ENCODE results near the gene CARS2.
"Not testable (repeated sequence)": the region's sequence is repeated elsewhere in the genome, so short reads cannot be mapped to it uniquely, and the experiment has no call there.

CARS2 gene

DNA sequence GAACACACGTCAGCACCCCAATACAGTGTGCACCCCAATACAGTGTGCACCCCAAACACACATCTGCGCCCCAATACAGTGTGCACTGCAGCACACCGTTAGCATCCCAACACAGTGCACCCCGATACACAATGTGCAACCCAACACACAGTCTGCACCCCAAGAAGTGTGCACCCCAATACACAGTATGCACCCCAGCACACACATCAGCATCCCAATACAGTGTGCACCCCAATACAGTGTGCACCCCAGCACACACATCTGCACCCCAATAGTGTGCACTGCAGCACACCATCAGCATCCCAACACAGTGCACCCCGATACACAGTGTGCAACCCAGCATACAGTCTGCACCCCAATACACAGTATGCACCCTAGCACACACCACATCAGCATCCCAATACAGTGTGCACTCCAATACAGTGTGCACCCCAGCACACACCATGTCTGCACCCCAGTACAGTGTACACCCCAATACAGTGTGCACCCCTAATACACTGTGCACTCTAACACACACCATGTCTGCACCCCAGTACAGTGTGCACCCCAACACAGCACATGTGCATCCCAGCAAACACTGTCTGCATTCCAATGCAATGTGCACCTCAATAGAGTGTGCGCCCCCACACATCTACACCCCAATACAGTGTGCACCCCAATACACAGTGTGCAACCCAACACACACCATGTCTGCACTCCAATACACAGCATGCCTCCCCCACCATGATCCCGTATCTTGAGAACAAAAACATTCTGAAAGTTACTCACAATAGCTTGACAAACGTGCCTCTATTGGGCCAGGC, 855 bp upstream of the CARS2 start:
- DNase-seq (ENCODE audit: low read depth), result no peak

DNA sequence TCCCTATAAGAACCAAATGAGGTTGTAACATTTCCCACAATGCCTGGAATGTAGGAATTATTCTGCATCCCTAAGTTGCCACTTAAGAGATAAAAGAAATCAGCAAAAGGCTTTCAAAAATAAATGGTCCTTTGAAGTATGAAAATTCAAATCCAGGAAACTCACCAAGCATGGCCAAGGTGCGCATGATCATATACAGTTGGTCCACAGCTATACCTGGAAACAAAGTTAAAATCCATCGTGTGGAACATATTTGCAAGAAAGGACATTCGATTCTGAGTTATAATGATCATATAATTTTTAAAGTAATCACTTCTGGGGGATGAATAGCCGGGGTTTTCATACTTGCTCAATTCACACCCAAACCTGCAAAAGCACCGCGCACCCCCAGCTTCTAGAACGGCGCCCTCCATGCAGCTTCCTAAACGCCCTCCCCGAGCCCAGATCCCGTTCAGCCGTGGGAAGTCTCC, 525 bp downstream of the CARS2 start:
- no peak for DNase-seq (ENCODE audit: low read depth)

DNA sequence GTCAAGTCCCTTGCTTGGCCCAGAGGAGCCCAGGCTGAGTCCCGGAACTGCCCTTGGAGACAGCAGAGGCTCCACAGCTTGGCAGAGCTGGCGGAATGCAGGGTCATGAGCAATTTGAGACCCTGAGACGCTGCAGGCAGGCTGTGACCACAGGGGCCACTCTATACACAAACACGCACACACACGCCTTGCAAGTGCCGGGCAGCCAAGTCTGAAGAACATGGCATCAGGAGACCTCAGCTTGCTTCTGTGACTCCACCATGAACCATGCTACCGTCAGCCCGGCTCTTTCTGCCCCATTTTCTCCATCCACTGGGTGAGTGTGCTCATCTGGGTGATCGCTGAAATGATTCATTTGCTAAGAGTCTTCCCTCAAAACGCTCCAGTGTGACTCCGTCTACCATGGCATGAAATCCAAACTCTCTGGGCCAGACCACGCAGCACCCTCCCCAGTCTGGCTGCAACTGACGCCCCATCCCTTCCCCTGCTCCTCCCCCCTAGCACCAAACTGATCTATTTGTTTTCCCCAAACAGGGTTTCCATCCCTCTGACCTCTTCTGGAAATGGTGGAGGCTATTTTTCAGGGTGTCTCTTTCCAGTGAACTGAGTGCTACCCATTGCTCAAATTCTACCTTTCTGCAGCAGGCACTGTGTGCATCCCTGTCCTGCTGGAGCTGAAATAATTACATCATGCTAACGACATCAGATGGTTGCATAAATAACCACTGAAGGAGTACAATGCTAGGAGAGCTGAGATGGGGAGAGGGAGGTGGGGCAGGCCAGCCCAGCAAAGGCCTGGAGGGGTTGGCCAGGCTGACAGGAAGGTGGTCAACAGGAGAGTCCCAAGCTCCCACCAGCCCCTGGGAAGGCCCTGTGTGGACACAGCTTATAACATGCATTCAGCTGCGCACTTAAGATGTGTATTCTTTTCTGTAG, 3.1 kb downstream of the CARS2 start:
- DNase-seq (ENCODE audit: low read depth), result peak; percentile 55

DNA sequence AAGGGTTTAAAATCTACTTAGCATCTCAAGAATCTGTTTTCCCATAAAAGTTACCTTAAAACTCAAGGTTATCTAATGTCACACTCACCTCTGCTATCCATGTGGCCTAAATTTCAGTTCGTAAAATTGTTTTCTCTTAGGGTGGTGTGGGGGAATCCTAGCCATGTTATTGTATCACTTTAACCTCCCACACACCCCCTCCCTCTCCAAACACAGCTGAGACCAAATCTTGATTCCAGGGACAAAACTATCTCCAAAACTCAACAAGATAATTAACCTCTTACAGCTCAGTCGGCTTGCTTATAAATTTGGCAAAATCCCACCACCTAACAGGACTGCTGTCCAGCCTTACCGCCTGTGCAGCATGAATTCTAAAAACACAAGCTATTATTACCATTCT, 3.8 kb downstream of the CARS2 start:
- DNase-seq (ENCODE audit: low read depth), result no peak

DNA sequence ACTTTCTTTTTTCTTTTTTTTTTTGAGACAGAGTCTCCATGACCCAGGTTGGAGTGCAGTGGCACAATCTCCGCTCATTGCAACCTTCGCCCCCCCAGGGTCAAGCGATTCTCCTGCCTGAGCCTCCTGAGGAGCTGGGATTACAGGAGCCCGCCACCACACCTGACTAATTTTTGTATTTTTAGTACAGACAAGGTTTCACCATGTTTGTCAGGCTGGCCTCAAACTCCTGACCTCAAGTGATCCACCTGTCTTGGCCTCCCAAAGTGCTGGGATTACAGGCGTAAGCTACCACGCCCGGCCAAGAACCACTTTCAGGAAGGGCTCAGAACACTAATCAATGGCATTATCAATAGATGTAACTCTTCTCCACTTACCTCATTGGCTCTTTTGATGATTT, 4.9 kb downstream of the CARS2 start:
- not testable (repeated sequence) for DNase-seq (ENCODE audit: low read depth)

DNA sequence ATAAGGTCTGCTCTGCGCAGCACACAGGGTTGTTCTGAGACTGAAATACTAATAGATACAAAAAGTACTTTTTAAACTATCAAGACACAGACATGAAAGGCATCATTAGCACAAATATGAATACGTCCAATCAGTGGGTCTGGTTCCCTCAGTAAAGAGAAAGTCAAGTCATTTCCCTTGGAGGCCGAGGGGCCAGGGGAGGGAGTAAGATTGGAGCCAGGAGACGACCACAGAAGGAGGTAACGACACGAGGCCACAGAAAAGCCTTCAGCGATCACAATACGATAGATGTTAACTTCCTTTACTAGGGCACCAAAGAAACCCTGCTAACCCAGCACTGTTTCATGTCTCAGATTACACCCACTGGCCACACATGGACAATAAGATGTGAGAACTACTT, 5.3 kb downstream of the CARS2 start:
- no peak for DNase-seq (ENCODE audit: low read depth)

DNA sequence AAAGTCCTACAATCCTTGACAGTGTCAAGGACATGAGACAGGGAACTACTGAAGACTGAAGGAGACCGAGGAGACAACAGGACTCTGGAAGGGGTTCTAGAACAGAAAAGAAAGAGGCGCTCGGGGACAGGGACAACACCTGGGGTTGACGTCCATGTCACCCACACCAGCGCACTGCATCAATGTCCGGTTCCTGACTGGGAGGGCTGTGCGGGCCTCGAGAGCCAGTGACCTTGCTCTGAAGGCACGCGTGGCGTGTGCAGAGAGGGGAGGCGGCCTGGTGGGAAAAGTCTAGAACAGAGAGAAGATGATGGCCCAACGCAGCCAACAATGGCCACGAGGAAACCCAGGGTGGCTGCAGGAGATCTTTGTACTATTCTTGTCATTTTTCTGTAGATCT, 5.7 kb downstream of the CARS2 start:
- DNase-seq (ENCODE audit: low read depth), result no peak

DNA sequence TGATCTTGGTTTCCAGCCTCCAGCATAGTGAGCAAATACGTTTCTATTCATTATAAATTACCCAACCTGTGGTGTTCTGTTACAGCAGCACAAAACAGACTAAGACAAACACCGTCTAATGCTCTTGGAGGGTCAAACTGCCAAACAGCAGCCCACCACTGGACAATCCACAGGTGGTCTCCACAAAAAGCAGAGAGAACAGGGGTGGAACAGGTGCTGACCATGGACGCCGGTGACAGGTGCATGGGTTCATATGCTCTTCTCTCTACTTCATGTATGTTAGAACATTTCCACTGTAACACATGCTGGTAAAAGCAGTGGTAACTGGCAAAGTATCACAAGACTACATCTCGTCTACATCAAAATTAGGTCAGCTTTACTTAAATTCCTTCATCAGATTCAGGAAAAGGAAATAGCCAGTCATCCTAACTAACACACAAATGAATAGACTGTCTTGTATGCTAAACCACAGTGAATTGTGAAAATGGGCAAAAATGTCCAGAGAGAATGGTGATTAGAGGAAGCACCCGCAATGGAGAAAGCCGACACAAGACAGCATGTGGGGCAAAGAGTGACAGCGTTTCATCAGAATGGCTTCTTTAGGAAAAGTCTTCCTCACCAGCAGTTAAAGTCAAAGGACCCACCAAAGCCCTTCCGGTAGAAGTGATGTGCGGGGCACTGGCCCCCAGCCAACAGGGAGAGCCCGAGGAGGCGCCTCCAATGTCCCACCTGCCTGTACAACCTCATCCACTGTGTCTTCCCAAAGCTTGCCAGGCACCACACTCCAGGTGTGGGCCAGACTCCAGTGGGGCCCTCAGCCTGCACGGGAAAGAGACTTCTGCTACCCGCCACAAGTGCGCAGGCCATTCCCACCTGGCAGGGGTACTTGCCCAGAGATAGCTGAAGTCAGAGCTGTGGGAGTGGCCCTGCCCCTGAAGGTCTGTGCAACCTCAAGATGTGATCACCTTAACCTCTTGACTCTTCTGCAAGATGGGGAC, 6.5 kb downstream of the CARS2 start:
- no peak for DNase-seq (ENCODE audit: low read depth)

DNA sequence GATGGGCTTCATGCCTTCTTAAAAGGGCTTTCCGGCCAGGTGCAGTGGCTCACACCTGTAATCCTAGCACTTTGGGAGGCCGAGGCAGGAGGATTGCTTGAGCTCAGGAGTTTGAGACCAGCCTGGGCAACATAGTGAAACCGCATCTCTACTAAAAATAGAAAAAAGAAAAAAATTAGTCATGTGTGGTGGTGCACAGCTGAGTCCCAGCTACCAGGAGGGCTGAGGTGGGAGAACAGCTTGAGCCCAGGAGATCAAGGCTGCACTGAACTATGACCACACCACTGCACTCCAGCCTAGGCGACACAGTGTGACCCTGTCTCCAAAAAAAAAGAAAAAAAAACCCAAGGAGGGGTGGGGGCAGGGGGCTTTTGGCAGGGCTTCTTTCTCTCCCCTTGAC, 7.2 kb downstream of the CARS2 start:
- DNase-seq (ENCODE audit: low read depth), result no peak

DNA sequence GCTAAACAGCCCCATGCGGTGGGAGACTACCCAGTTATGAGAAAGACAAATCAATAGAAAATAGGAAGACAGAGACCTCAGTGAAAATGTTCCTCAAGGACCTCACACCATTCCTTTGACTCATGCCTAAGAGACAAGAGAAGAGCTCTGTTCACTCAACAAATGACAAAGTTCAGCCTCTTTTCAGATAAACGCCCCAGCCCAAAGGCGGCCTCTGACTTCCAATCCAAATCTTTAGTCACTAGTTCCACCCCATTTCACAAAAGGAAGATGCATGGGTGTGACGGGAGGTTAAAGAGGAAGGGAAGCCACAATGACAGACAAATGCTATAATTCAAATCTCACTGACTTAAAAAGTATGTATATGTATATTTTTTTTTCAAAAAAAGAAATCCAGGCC, 8.1 kb downstream of the CARS2 start:
- no peak for DNase-seq (ENCODE audit: low read depth)

DNA sequence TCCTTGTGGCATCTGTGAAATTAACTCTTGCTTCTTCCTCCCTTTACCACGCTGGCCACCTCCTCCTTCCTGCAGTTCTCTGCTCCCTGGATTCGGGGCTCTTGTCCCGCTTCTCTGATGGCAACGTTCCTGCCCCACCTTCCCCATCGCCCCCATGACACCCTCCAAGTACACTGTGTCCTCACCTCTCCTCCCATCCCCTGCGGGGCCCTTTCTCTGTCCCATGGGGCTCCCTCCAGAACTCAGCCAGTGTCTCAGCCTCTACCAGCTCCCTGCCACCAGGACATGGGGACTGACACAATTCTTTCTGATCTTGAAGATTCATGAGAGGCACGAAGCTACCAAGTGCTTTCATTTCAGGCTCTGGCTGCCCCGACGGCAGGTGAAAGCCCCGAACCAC, 9.1 kb downstream of the CARS2 start:
- DNase-seq (ENCODE audit: low read depth), result no peak

DNA sequence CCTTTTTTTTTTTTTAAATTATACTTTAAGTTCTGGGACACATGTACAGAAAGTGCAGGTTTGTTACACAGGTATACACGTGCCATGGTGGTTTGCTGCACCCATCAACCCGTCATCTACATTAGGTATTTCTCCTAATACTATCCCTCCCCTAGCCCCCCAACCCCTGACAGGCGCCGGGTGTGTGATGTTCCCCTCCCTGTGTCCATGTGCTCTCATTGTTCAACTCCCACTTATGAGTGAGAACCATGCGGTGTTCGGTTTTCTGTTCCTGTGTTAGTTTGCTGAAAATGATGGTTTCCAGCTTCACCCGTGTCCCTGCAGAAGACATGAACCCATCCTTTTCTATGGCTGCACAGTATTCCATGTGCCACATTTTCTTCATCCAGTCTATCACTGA, 10.1 kb downstream of the CARS2 start:
- not testable (repeated sequence) for DNase-seq (ENCODE audit: low read depth)

DNA sequence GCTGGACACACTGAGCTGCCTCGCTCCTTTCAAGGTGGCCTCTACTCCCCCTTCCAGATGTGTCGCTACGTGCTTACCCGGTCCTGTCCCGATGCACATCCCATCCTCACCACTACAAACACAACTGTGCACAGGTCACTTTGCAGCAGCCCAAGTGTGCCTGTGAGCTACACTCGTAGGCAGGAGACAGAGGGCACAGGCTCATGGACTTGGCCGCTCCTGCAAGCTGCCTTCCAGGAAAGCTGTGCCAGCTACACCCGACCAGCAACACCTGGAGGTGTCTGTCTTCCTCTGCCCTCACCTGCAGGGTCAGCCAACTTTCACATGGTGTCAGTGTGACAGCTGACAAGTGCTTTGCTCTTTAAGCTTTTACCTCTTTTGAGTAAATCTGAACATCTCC, 15.4 kb downstream of the CARS2 start:
- no peak for DNase-seq (ENCODE audit: low read depth)

DNA sequence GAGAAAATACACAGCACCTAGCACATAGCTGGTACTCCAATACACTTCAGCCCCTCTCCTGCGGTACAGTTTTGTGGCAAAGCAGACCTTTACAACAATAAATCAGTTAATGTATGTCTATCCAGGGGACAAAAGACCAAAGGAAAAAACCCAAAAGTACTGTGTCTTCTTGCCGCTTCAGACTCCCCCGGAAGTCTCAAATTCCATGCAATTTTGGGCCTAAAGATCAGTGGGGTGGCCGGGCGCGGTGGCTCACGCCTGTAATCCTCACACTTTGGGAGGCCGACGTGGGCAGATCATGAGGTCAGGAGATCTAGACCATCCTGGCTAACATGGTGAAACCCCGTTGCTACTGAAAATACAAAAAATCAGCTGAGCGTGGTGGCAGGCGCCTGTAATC, 16.2 kb downstream of the CARS2 start:
- DNase-seq (ENCODE audit: low read depth), result no peak

DNA sequence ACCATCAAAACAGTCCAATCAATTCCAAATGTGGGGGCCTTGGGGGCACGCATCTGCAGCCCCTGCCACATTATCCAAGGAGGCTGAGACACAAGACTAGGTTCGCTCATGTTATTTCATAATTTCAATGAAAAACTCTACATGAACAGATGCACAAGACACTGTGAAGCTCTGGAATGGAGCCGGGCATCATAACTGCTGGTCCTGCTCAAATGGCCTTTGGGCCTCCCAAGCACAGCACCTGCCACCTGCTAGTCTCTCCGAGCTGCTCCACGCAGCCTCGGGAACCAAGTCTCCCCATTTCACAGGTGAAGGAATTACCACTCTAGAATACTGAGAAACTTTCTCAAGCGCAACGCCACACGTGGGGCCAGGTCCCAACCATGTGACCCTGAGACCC, 16.9 kb downstream of the CARS2 start:
- no peak for DNase-seq (ENCODE audit: low read depth)

DNA sequence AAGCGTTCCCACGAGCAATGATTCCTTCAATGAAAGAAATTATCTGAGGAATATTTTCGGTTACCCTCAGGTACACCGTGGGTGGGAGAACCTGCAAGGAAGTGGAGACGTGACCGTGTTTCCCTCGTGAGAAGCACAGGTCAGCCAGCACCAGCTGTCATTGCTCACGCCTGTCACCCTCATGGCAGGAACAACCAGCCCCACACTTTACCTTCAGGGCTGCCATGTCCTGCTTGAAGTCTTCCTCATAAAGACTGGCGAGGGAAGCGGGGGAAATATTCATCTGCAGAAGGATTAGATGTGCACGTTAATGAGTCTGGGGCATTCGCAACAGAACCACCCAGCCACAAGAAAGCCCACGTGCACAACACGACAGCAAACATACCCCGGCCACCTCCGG, 18.2 kb downstream of the CARS2 start:
- DNase-seq (ENCODE audit: low read depth), result no peak

DNA sequence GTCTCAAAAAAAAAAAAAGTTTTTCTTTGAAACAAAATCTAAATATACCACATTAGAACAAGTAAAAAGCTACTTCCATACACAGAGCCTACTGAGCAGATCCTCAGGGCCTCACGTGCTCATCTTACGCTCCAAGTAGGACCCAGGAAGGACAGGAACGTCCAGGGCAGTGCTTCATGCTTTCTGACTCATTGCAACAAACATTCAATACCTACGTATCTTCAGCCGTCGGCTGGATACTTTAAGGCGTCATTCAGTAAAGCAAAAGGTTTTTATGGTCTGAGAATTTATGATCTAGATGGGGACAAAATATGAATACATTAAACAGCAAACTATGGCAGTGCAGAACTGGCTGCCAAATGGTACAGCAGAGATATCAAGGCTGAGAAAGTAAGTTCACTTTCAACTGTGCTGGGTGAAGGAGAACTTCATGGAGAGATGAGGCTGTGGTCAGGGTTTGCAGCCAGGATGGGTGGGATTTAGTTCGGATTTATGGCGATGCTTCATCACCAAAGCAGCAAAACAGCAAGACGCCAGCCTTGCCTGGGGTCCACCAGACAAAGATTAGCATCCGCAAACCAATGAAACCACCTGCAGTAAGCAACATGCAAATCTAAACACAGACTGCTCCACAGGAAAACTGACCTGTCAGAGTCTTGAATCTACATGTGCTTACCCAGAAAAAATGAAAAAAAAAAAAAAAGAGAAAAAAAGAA, 20.5 kb downstream of the CARS2 start:
- no peak for DNase-seq (ENCODE audit: low read depth)

DNA sequence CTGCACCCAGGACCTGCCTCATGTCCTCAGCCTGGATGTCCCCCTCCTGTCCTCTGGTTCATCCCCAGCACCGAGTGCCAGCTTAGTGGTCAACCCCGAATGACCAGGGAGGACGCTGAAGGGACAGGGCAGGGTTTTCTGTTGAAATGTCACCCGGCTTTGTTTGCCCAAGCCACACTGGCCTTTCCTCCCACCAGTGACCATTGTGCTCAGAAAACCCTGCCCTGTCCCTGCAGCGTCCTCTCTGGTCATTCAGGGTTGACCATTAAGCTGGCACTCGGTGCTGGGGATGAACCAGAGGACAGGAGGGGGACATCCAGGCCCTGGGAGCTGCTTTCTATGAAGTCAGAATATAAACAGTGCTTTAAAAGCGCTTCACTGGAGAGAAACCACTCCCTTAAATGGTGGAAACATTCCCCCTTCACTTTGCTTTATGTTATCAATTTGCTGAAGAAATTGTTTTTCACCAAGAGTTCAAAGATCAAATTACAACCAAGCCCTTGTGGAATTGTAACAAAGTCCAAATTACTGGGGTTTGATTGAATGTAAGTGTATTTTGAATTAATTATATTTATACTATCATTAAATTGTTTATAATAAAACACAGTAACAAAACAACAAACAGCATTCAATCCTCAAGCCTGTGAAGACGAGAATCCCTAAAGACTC, 21.4 kb downstream of the CARS2 start:
- DNase-seq (ENCODE audit: low read depth), result no peak

DNA sequence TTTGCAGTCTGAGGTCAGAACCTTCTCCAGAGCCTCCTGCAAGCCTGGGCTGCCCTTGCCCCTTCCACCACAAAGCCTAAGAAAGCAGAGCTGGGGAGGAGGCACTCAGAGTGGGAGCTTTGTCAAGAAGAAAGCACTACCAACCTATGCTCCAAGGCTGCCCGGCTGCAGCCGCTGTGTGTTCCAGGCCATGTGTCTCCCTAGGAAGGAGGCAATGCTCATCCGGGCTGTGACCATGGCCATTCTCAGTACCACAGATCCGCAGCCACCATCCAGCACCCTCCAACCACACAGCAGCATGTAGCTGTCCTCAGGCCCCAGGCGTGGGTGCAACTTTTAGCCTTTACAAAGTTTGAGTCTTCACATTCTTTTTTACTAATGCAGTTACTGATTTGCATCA, 22.0 kb downstream of the CARS2 start:
- DNase-seq (ENCODE audit: low read depth), result no peak

DNA sequence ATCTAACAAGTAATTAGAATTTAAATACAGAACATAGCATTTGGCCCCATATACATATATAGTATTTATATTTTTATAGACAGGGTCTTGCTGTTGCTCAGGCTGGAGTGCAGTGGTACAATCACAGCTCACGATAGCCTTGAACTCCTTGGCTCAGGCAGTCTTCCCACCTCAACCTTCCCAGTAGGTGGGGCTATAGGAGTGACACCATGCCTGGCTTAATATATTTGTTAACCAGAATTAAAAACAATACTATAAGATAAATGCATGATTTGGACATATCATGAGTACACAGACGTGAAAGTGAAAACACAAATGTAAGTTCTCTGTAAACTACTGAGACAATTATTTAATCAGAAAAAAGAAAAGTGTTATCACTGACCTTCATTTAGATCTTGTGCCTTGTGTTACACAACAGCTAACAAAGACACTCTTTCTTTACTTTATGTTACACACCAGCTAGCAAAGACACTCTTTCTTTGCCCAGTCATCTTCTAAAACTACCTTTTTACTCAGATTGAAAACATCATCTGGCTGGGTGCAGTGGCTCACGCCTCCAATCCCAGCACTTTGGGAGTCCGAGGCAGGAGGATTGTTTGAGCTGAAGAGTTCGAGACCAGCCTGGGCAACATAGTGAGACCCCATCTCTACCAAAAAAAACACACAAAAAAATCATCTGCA, 22.6 kb downstream of the CARS2 start:
- DNase-seq (ENCODE audit: low read depth), result no peak

Data from stromal cell of bone marrow (primary cell).